H1 (cell line): ENCODE results near the gene PIGV. TPM values are rescaled to one million over a fixed set of nuclear protein-coding genes. Genes with fewer than 3 reads are reported as not detected.

ENCODE experiments used
- CTCF ChIA-PET: fragments of 300-600 bp; sonication (Branson Sonifier 250); formaldehyde crosslinking; loops from one replicate; lab custom pipeline; 2021; ENCODE audit not compliant: partially characterized antibody; lab: Charles Lee
- POLR2A ChIA-PET: fragments of 300-600 bp; sonication (Branson Sonifier 250); formaldehyde crosslinking; loops from one replicate; lab custom pipeline; 2021; ENCODE audit warnings: inconsistent platforms; ENCODE audit not compliant: partially characterized antibody; lab: Charles Lee
- DNase-seq, 2 experiments: peaks; one replicate each; pipeline versions ENCODE4 v3.0.0 to v3.0.0-alpha.2; 2010 to 2022; ENCODE audit warnings: low spot score in 2 of 2, low read depth in 1 of 2, mixed read lengths in 1 of 2
- FAIRE-seq: peaks from 2 replicates; lab custom pipeline; 2011; peaks lifted over from hg19 to GRCh38; lab: Jason Lieb, UNC
- H2AFZ ChIP-seq: 2 replicates; pipeline ENCODE4 v1.8.1; 2012; ENCODE audit warnings: low read length, inconsistent platforms
- H2AK5ac ChIP-seq: 2 replicates; pipeline ENCODE4 v1.6.1; 2013; ENCODE audit warnings: low read depth, low read length
- H2BK120ac ChIP-seq: replicated peaks from 2 replicates; pipeline ENCODE3; 2013; ENCODE audit warnings: low read depth, low read length, inconsistent platforms
- H2BK12ac ChIP-seq: 2 replicates; pipeline ENCODE4 v1.6.1; 2013; ENCODE audit warnings: low read depth, low read length
- H2BK15ac ChIP-seq: 2 replicates; pipeline ENCODE4 v1.6.1; 2013; ENCODE audit warnings: low read length
- H2BK20ac ChIP-seq: 2 replicates; pipeline ENCODE4 v1.6.1; 2013; ENCODE audit warnings: low read length
- H2BK5ac ChIP-seq: 2 replicates; pipeline ENCODE4 v1.6.1; 2013; ENCODE audit warnings: low read depth, low read length
- H3K14ac ChIP-seq: 2 replicates; pipeline ENCODE4 v1.6.1; 2013; ENCODE audit warnings: inconsistent platforms; ENCODE audit not compliant: insufficient read length
- H3K18ac ChIP-seq: 2 replicates; pipeline ENCODE4 v1.6.1; 2013; ENCODE audit warnings: low read length; ENCODE audit errors: extremely low read depth
- H3K23ac ChIP-seq: 2 replicates; pipeline ENCODE4 v1.6.1; 2013; ENCODE audit warnings: inconsistent platforms; ENCODE audit not compliant: insufficient read length
- H3K23me2 ChIP-seq: 2 replicates; pipeline ENCODE4 v1.6.1; 2013; ENCODE audit warnings: low read depth, low read length
- H3K27ac ChIP-seq: 2 replicates; pipeline ENCODE4 v1.6.1; 2011; ENCODE audit warnings: low read depth, low read length, inconsistent platforms
- H3K27me3 ChIP-seq, 4 experiments: replicated peaks in 1 of 4; 1 replicate in 1 of 4; 2 replicates in 3 of 4; pipeline versions ENCODE4 v1.6.1 to v1.8.1; 2011 to 2013; ENCODE audit warnings: low read length in 3 of 4, mild to moderate bottlenecking in 3 of 4, inconsistent platforms in 2 of 4, mixed read lengths in 2 of 4, moderate library complexity in 1 of 4; ENCODE audit not compliant: control insufficient read depth in 3 of 4, insufficient read depth in 3 of 4; ENCODE audit errors: extremely low read depth in 1 of 4
- H3K36me3 ChIP-seq, 4 experiments: 2 replicates each; pipeline versions ENCODE4 v1.6.1 to v1.8.1; 2011 to 2013; ENCODE audit warnings: mild to moderate bottlenecking in 4 of 4, low read length in 3 of 4, moderate library complexity in 2 of 4, control low read depth in 1 of 4, inconsistent platforms in 1 of 4; ENCODE audit not compliant: insufficient read depth in 4 of 4, control insufficient read depth in 2 of 4
- H3K4ac ChIP-seq: replicated peaks from 2 replicates; pipeline ENCODE3; 2013; ENCODE audit warnings: low read length, low read depth, mixed read lengths, inconsistent platforms; ENCODE audit not compliant: insufficient read length
- H3K4me1 ChIP-seq, 4 experiments: replicated peaks in 1 of 4; 1 replicate in 1 of 4; 2 replicates in 3 of 4; pipeline versions ENCODE4 v1.6.1 to v1.8.1; 2011 to 2013; ENCODE audit warnings: low read length in 3 of 4, inconsistent platforms in 2 of 4, mixed read lengths in 1 of 4; ENCODE audit not compliant: insufficient read depth in 4 of 4, control insufficient read depth in 3 of 4
- H3K4me2 ChIP-seq, 2 experiments: 2 replicates each; pipeline versions ENCODE4 v1.6.1 to v1.8.1; 2011 to 2013; ENCODE audit warnings: low read depth in 2 of 2, low read length in 2 of 2, control low read depth in 1 of 2, inconsistent platforms in 1 of 2, mild to moderate bottlenecking in 1 of 2; ENCODE audit not compliant: insufficient read depth in 1 of 2
- H3K4me3 ChIP-seq, 4 experiments: fragments of 200-600, 300-600 bp in 1 of 4; sonication (generic), shearing (Covaris generic), sonication (Bioruptor Twin) in 1 of 4; 2 replicates each; pipeline versions ENCODE4 v1.5.1 to v1.8.1; 2011 to 2016; ENCODE audit warnings: low read length in 4 of 4, low read depth in 3 of 4, control low read depth in 2 of 4, inconsistent platforms in 2 of 4, mild to moderate bottlenecking in 2 of 4, mixed read lengths in 1 of 4, moderate library complexity in 1 of 4; ENCODE audit not compliant: insufficient read depth in 2 of 4; ENCODE audit errors: extremely low read depth in 1 of 4
- H3K56ac ChIP-seq: replicated peaks from 2 replicates; pipeline ENCODE3; 2013; ENCODE audit warnings: low read depth, mild to moderate bottlenecking, mixed read lengths, low read length, inconsistent platforms; ENCODE audit not compliant: insufficient read length
- H3K79me1 ChIP-seq: 2 replicates; pipeline ENCODE4 v1.6.1; 2013; ENCODE audit warnings: low read depth, low read length, control low read depth
- H3K79me2 ChIP-seq, 2 experiments: 2 replicates each; pipeline versions ENCODE4 v1.6.1 to v1.8.1; 2012 to 2013; ENCODE audit warnings: low read length in 2 of 2, mild to moderate bottlenecking in 2 of 2, inconsistent platforms in 1 of 2; ENCODE audit not compliant: insufficient read depth in 2 of 2, control insufficient read depth in 1 of 2
- H3K9ac ChIP-seq, 4 experiments: replicated peaks in 1 of 4; 1 replicate in 1 of 4; 2 replicates in 3 of 4; pipeline versions ENCODE4 v1.6.1 to v1.8.1; 2011 to 2013; ENCODE audit warnings: low read depth in 3 of 4, low read length in 3 of 4, control low read depth in 2 of 4, mild to moderate bottlenecking in 2 of 4, moderate library complexity in 2 of 4, inconsistent platforms in 1 of 4; ENCODE audit errors: extremely low read depth in 1 of 4
- H3K9me3 ChIP-seq, 2 experiments: 2 replicates each; pipeline versions ENCODE4 v1.6.1 to v1.8.1; 2012 to 2013; ENCODE audit warnings: mild to moderate bottlenecking in 2 of 2, moderate library complexity in 2 of 2, control low read depth in 1 of 2, inconsistent platforms in 1 of 2, low read depth in 1 of 2, low read length in 1 of 2, mixed read lengths in 1 of 2; ENCODE audit not compliant: insufficient read depth in 2 of 2
- H4K20me1 ChIP-seq, 2 experiments: replicated peaks in 1 of 2; 2 replicates each; pipeline versions ENCODE3 to v1.8.1; 2011 to 2013; ENCODE audit warnings: inconsistent platforms in 2 of 2, low read length in 2 of 2, mild to moderate bottlenecking in 1 of 2; ENCODE audit not compliant: insufficient read depth in 2 of 2, control insufficient read depth in 1 of 2
- H4K5ac ChIP-seq: 2 replicates; pipeline ENCODE4 v1.6.1; 2013; ENCODE audit warnings: low read length, low read depth, mixed read lengths, inconsistent platforms; ENCODE audit not compliant: insufficient read length
- H4K8ac ChIP-seq: 2 replicates; pipeline ENCODE4 v1.8.0; 2013; ENCODE audit warnings: mild to moderate bottlenecking, moderate library complexity, low read length, inconsistent platforms; ENCODE audit not compliant: insufficient read depth; ENCODE audit errors: extremely low read depth
- H4K91ac ChIP-seq: replicated peaks from 2 replicates; pipeline ENCODE3; 2013; ENCODE audit warnings: low read length, mixed read lengths, inconsistent platforms; ENCODE audit not compliant: insufficient read length
- POLR2AphosphoS5 ChIP-seq: IDR thresholded peaks from 2 replicates; pipeline ENCODE4 v1.6.1; 2011; ENCODE audit warnings: low read depth, low read length
- YY1 ChIP-seq: IDR thresholded peaks from 2 replicates; pipeline ENCODE4 v1.6.1; 2011; ENCODE audit warnings: low read depth, mild to moderate bottlenecking, low read length
- WGBS, 2 experiments: shearing (Covaris generic) in 1 of 2; methylation state at CpG; one replicate each; pipeline versions ENCODE4 v1.1.6 to v1.1.7; 2013 to 2015; ENCODE audit warnings: low lambda C conversion rate in 2 of 2, mixed read lengths in 2 of 2, inconsistent platforms in 1 of 2, low coverage in 1 of 2, missing lambda C conversion rate in 1 of 2; ENCODE audit not compliant: insufficient replicate concordance in 2 of 2, insufficient coverage in 1 of 2, insufficient read length in 1 of 2; ENCODE audit errors: extremely low coverage in 1 of 2, missing lambda C conversion rate in 1 of 2; 5-methylcytosine and 5-hydroxymethylcytosine counted together
- polyA plus RNA-seq, 7 experiments: library from polyadenylated mRNA; depleted of rRNA in 3 of 7; stranded (reverse) in 5 of 7; unstranded in 2 of 7; fragments of >200 nt in 5 of 7; fragments of 200-250 nt in 2 of 7; gene quantifications; 1 replicate in 5 of 7; 2 replicates in 1 of 7; 4 replicates in 1 of 7; pipeline versions ENCODE4 v1.2.1 to v1.2.3, GENCODE V29; 2011 to 2013; ENCODE audit warnings: missing spikeins in 2 of 7, mixed read lengths in 2 of 7
- total RNA-seq: library from RNA; stranded (reverse); fragmentation: NEBNext Ultra II Directional; extraction: Animal tissue kit (Norgen Biotek cat#: 25700); gene quantifications from 2 replicates; pipeline ENCODE4 v1.2.1, GENCODE V29; 2021

The PIGV gene
- total and polyA plus RNA-seq, 2 of the 8 experiments (the other 6 are each of a cell fraction or from before 2014, with no cell fraction given): 8.5 to 20.9 TPM

GRCh38 chr1:26780344-26780957, 7.3 kb upstream of the PIGV start:
- Histone ChIP-seq H4K5ac (no peak overlapping the region), H2BK15ac (no peak overlapping the region), H3K4me2 (no peak overlapping the region), H2BK5ac (no peak overlapping the region), H2BK120ac (no peak overlapping the region), H3K79me1 (no peaks in the 10 kb centered on the region), H3K23ac (no peak overlapping the region), H3K27me3 (no peaks in the 10 kb centered on the region), H2AK5ac (no peak overlapping the region), H3K79me2 (no peaks in the 10 kb centered on the region), H3K56ac (no peak overlapping the region), H4K20me1 (peaks cover 5 to 9% of the 10 kb centered on the region in 2 experiments), H2BK20ac (no peak overlapping the region), H4K91ac (no peak overlapping the region), H3K14ac (no peak overlapping the region), H3K4me1 (peaks cover 0 to 4% (median 2%) of the 10 kb centered on the region in 4 experiments; a peak in 2 of 7 replicates), H3K23me2 (no peaks in the 10 kb centered on the region; the same call in 1 of the 2 replicates), H3K4ac (no peak overlapping the region), H4K8ac (peak overlapping the region; percentile 23; the same call in 1 of the 2 replicates), H3K36me3 (peaks cover 32 to 64% (median 48%) of the 10 kb centered on the region in 4 experiments), H3K4me3 (no peak overlapping the region), H3K9me3 (no peaks in the 10 kb centered on the region), H3K27ac (no peak overlapping the region), H3K9ac (no peak overlapping the region), H2BK12ac (no peak overlapping the region), H2AFZ (no peak overlapping the region), H3K18ac (no peak overlapping the region)
- FAIRE-seq: no peak
- no peak for DNase-seq
- CTCF ChIA-PET: interaction anchor here (0.6 to 3.4 kb wide), 8 partner anchors 9 to 516 kb away, joined by 3 to 24 read pairs (median 4); no protein-coding TSS in a partner anchor
- WGBS, 2 experiments: 97% methylated on average over 21 of the region's 21 CpGs; no CpG with 5 or more reads in 1 of the 2 experiments
- POLR2A ChIA-PET: interaction anchor here (0.7 to 11.6 kb wide), 4 partner anchors 7 to 445 kb away, joined by 4 to 118 read pairs (median 10); partner anchors contain the start of genes ARID1A and PIGV
- TF ChIP-seq YY1: no peak
- TF ChIP-seq POLR2AphosphoS5: peak; percentile 35; the same call in 1 of the 2 replicates
